IMR-90 (cell line): ENCODE measurements around the gene CNIH2. TPM values are rescaled to one million over a fixed set of nuclear protein-coding genes. Genes with fewer than 3 reads are reported as not detected.
A peak's percentile ranks its signal among the peaks of the same experiment; 100 is the strongest.

ENCODE experiments used
- CEBPB ChIP-seq: IDR thresholded peaks from 2 replicates; pipeline ENCODE4 v1.6.1; 2012; ENCODE audit warnings: low read depth, low read length, improper control_type of control experiment
- FOS ChIP-seq: fragments of 150-350 bp; IDR thresholded peaks from 2 replicates; pipeline ENCODE4 v1.6.1; 2016; ENCODE audit warnings: low read depth, low read length
- MAFK ChIP-seq: IDR thresholded peaks from 2 replicates; pipeline ENCODE4 v1.6.1; 2012; ENCODE audit warnings: low read depth, low read length, improper control_type of control experiment
- polyA plus RNA-seq, 3 experiments: library from polyadenylated mRNA; depleted of rRNA; stranded (reverse); fragments of >200 nt; gene quantifications; 2 replicates each; pipeline ENCODE4 v1.2.3, GENCODE V29; 2012; ENCODE audit warnings: low replicate concordance in 1 of 3
- total RNA-seq: library from RNA; depleted of rRNA; stranded (reverse); fragments of >200 nt; gene quantifications from 2 replicates; pipeline ENCODE4 v1.2.3, GENCODE V29; 2012
- TF ChIP-seq, protein P1 (sequence below): conservative IDR thresholded peaks from 2 replicates; pipeline ENCODE4 v1.5.1; 2012; ENCODE audit warnings: mild to moderate bottlenecking, low read depth, low read length, improper control_type of control experiment

The CNIH2 gene
- total and polyA plus RNA-seq, 2 of the 4 experiments (the other 2 are of a cell fraction): 0.54 to 3.4 TPM

DNA sequence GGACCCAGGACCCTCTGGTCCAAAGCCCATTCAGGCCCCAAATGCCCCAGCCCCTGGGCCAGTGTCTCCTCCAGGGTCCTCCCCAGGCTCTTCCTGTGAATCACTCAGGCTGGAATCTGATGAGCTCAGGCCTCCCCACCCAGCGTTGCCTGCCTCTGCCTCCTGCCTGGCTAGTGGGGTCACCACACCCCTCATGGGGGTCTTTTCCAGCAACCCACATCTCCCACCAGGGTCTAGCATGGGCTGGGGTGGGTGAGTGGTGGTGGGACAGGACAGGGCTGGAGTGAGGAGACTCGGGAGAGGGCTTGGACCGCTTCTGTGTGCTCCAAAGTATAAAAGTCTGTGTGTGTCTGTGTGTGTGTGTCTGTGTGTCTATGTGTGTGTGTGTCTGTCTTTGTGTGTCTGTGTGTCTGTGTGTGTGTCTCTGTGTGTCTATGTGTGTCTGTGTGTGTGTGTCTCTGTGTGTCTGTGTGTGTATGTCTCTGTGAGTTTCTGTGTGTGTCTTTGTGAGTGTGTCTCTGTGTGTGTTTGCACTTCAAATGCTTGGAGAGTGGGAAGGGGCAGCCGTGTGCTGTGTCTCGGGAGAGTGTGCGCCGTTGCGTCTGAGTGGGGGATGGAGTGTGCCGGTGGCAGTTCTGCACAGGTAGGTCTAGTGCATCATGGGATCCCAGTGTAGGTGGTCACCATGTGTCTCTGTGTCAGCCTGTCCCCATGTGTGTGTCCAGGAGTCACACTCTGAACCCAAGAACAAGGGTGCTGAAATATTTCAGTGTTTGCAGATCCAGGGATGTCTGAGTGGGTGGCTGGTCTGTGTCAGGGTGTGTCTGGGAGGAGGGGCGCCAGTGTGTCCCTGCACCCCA lies 49.4 kb downstream of the CNIH2 start (continued):
- TF ChIP-seq, protein P1, sequence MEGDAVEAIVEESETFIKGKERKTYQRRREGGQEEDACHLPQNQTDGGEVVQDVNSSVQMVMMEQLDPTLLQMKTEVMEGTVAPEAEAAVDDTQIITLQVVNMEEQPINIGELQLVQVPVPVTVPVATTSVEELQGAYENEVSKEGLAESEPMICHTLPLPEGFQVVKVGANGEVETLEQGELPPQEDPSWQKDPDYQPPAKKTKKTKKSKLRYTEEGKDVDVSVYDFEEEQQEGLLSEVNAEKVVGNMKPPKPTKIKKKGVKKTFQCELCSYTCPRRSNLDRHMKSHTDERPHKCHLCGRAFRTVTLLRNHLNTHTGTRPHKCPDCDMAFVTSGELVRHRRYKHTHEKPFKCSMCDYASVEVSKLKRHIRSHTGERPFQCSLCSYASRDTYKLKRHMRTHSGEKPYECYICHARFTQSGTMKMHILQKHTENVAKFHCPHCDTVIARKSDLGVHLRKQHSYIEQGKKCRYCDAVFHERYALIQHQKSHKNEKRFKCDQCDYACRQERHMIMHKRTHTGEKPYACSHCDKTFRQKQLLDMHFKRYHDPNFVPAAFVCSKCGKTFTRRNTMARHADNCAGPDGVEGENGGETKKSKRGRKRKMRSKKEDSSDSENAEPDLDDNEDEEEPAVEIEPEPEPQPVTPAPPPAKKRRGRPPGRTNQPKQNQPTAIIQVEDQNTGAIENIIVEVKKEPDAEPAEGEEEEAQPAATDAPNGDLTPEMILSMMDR: 0 out of 2 replicates have a peak, but pooled peaks have one; percentile 15
- 0 out of 2 replicates have a peak, but pooled peaks have one; percentile 28 for TF ChIP-seq FOS
- TF ChIP-seq CEBPB: no peak
- peak; percentile 46; the same call in 1 of the 2 replicates for TF ChIP-seq MAFK
